SH-SY5Y (cell line): ENCODE results near the gene PCYT2.

Experiments used
- GATA2 ChIP-seq: IDR thresholded peaks from 2 replicates; pipeline ENCODE4 v1.6.1; 2011; ENCODE audit warnings: mild to moderate bottlenecking, low read depth, low read length
- GATA3 ChIP-seq: IDR thresholded peaks from 2 replicates; pipeline ENCODE4 v1.6.1; 2011; ENCODE audit warnings: low read depth, mild to moderate bottlenecking, low read length, moderate library complexity

The PCYT2 gene

GRCh38 chr17:81926451-81927151, 15.4 kb upstream of the PCYT2 start:
- TF ChIP-seq GATA2 (no peak), GATA3 (no peak)

- no peak for TF ChIP-seq GATA2
- no peak for TF ChIP-seq GATA3
Measured at GRCh38 chr17:81925860-81926450, 14.8 kb upstream of the PCYT2 start.

DNA sequence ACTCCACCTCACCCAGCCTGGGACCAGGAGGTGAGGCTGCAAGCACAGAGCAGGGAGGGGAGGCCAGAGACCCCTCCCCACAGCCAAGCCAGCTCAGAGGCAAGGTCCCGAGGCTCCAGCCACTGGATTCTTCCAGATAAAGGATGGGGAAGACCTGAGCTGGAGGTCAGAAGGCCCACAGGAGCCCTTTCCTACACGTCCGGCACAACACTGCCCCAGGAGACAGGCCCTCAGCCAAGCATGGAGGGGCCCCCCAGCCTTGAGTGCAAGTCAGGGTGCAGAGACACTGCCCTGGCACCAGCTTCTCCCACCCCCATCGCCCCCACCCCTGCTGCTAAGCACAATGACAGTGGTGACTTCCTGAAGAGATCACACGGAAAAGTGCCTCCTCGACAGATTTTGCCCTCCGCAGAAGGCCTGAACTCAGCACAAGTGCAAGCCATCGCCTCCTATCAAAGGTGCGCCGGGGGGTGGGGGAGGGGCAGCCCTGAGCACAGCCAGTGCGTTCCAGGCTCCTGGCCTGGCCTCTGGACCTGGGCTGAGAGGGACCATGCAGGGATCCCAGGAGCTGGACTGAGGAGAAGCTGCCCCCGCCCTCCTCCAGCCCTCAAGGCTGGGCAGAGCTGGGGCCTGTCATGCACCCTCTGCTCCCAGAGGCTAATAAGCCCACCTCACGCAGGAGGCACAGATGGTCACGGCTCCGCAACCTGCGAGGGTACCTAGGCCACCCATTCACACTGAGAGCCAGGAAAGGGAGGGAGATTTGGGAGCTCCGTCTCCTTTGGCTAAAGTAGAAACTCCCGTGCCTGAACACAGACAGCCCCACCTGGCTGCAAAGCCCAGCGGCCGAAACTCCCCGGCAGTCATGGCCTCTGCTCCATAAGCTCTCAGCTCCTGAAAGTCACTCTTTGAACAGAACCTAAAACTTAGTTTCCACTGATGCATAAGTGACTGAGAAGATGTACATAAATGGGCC, 13.6 kb upstream of the PCYT2 start:
- no peak for TF ChIP-seq GATA2
- TF ChIP-seq GATA3, result no peak

DNA sequence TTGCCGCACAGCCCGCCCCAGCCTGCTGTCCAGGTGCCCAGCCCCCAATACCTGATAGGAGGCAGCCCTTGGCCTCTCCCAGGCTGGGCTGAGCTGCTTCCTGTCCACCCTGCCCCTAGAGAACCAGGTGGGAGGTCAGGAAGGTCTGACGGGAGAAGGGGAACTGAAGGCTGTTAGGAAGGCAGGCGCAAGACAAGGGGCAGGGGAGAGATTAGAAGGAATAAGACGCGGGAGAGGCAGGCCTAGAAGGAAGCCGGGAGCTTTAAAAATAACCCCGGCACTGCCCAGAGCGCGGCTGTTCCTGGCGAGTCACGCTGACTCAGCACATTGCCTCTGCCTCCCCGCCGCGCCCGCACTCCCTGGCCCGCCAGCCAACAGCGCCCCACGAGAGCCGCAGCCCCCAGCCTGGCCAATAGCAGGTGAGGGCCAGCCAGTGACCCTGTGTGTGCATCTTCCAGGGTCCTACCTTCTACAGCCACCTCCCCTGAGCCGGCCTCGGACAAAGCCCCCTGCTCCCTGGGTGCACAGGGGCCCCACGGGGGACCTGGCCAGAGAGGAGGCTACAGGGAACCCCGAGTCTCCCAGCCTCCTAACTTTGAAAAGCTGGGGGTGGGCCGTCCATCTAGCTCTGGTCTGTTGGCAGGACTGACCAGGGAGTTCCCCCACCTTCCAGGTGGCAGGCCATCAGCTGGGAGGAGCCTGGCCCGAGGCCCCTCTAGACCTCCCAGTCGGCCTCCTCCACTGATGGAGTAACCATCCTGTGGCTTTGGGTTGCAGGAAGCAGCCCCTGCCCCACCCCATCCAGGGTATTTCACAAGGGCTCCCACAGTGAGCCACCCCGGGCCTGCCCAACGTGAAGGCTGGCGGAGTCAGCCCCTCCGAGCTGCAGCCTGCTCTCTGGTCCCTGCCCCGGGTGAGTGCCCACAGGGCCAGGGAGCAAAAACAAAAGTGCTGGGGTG, 12.4 kb upstream of the PCYT2 start:
- TF ChIP-seq GATA2 (no peak), GATA3 (no peak)

GRCh38 chr17:81922566-81923301, 11.5 kb upstream of the PCYT2 start:
- TF ChIP-seq GATA3 (no peak), GATA2 (no peak)

GRCh38 chr17:81921996-81922565, 10.9 kb upstream of the PCYT2 start:
- no peak for TF ChIP-seq GATA3
- TF ChIP-seq GATA2, result no peak

DNA sequence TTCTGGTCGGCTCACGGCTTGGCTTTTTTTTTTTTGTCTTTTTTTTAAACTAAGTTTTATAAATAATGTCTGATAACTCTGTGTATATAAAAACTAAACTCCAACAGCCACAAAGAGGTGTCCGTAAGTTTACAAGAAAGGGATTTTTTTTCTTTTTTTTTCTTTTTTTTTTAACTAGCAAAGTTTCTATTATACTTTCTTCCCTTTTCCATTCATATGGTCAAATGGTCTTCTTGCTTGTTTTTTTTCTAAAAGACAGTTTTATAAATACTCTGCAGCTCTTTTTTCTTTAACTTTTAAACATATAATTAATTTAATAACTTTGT, 10.3 kb upstream of the PCYT2 start:
- TF ChIP-seq GATA2, result no peak

DNA sequence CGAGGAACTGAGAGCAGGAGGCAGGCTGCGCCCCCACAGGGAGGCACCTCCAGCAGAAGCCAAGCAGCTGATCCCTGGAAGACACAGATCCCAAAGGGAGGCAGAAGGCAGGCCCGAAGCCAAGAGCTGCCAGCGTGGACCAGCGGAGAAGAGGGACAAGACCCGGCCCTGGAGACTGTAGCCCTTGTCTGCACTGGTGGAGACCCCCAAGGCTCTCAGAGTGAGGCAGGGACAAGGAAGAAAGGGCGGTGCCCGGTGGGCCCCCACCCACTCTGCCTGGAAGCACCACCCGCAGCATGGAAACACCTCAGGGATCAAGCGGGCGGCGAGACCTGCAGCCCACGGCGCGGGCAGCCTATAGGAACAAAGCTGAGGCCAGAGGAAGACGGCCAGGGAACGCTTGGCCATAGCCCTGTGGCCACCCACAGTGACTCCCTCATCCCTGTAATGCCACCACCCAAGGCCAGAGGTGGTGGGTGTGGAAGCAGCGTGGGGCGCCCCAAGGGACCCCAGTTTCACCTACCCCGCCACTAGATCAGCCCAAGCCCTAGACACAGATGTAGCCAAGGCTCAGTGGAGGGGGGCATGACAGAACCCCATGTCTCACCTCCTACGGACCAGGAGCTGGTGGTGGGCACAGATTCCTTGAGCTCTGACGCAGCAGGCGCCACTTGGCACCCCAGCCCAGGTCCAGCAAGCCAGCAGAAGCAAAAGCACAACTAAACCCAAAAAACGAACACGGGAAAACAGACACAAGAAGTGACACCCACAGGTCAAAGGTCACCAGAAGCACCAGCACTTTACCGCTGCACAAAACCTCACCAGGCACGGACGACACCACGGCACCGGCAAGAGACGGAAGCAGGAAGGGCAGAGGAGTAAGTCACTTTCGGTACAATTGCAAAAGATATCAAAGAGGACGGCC, 9.7 kb upstream of the PCYT2 start:
- TF ChIP-seq GATA3 (no peak), GATA2 (no peak)

DNA sequence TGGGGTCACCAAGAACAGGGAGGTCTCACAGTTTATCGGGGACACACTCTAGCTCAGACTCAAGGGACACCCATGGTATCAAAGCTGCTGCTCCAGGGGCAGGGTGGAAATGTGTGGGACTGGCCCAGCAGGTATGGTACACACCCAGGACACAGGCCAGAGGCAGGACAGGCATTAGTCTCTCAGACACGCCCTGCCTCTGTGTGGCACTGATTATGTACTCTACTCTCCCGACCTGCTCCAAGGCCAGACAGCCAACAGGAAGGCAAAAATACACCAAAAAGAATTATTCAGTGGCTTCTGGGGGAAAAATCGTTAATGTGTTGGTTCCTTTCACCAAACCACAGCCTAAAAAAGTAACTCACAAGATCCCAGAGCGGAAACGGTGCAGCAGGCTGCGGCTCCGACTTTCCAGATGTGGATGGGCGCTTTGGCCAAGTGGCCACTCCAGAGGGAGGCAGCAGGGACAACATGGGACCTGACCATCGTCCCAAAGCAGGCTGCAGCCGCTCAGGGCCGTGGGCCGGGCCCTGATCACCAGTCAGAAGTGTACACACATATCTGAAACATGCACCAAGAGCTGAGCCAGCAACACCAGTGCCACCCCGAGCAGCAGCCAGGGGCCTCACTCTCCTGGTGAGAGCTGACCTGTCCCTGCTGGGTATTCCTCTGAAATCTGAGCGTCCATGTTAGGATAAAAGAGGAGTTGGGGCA, 7.8 kb upstream of the PCYT2 start:
- TF ChIP-seq GATA2, result no peak
- TF ChIP-seq GATA3, result no peak

- no peak for TF ChIP-seq GATA2
Measured at GRCh38 chr17:81917565-81918332, 6.5 kb upstream of the PCYT2 start, which contains the start of gene SIRT7. Gene SIRT7 (minus strand): TSS chr17:81918176. CDS start chr17:81918131, 45 bp downstream.
